KMS-11 (cell line): Measurements from ENCODE around the gene PRPF31.

Experiments used
- H2AFZ ChIP-seq: fragments of 200-600 bp; sonication (generic); 2 replicates; pipeline ENCODE4 v1.6.1; 2016; ENCODE audit warnings: antibody characterized with exemption, mixed run types, low read depth
- H3K27ac ChIP-seq: fragments of 200-600 bp; sonication (generic); 2 replicates; pipeline ENCODE4 v1.6.1; 2016; ENCODE audit warnings: mild to moderate bottlenecking, mixed run types
- H3K27me3 ChIP-seq: fragments of 200-600 bp; sonication (generic); 2 replicates; pipeline ENCODE4 v1.6.1; 2017; ENCODE audit warnings: mild to moderate bottlenecking, low read depth, mixed run types, moderate library complexity; ENCODE audit not compliant: insufficient read depth
- H3K36me3 ChIP-seq: fragments of 200-600 bp; sonication (generic); 2 replicates; pipeline ENCODE4 v1.6.1; 2017; ENCODE audit warnings: mild to moderate bottlenecking, mixed run types; ENCODE audit not compliant: insufficient read depth
- H3K4me1 ChIP-seq: fragments of 200-600 bp; sonication (generic); 2 replicates; pipeline ENCODE4 v1.6.1; 2016; ENCODE audit warnings: mild to moderate bottlenecking, low read depth, mixed run types; ENCODE audit not compliant: poor library complexity, severe bottlenecking
- H3K4me2 ChIP-seq: fragments of 200-600 bp; sonication (generic); 2 replicates; pipeline ENCODE4 v1.7.0; 2016; ENCODE audit warnings: mild to moderate bottlenecking, mixed run types
- H3K4me3 ChIP-seq: fragments of 200-600 bp; sonication (generic); IDR thresholded peaks from 2 replicates; pipeline ENCODE4 v1.6.1; 2017; ENCODE audit warnings: low read depth, low read length, mixed read lengths; ENCODE audit not compliant: insufficient read depth
- H3K79me2 ChIP-seq: fragments of 200-600 bp; sonication (generic); 2 replicates; pipeline ENCODE4 v1.6.1; 2016; ENCODE audit warnings: low read depth, mixed run types; ENCODE audit not compliant: insufficient read depth
- H3K9ac ChIP-seq: fragments of 200-600 bp; sonication (generic); 2 replicates; pipeline ENCODE4 v1.6.1; 2016; ENCODE audit warnings: mild to moderate bottlenecking, mixed run types
- H4K20me1 ChIP-seq: fragments of 200-600 bp; sonication (generic); 2 replicates; pipeline ENCODE4 v1.6.1; 2016; ENCODE audit warnings: mild to moderate bottlenecking, mixed run types; ENCODE audit not compliant: insufficient read depth
- TF ChIP-seq, protein P1 (sequence below): fragments of 200-600 bp; sonication (generic); conservative IDR thresholded peaks from 2 replicates; pipeline ENCODE4 v1.6.1; 2017; ENCODE audit warnings: low read depth, mild to moderate bottlenecking, antibody characterized with exemption, low read length, moderate library complexity, mixed read lengths

The PRPF31 gene

DNA sequence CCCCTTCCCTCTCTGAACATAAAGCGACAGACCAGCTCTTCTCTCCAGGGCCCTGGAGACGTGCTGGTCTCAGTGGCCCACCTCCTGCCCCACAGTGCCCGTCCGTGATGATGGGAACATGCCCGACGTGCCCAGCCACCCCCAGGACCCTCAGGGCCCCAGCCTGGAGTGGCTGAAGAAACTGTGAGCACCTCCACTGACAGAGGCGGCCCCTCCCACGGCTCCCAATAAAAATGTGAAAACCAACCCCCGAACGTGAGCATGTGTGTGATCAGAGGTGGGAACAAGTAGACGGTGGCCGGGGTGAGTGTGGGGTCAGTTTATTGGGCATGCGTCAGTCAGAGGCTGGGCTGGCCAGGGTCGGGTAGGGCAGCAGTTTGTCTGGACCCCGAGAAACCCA, 8.8 kb upstream of the PRPF31 start:
- H3K9ac ChIP-seq: no peak overlapping the region
- H3K36me3 ChIP-seq: peaks cover 3% of the 10 kb centered on the region; the same call in 1 of the 2 replicates
- H3K4me1 ChIP-seq: peaks cover 17% of the 10 kb centered on the region
- TF ChIP-seq, protein P1, sequence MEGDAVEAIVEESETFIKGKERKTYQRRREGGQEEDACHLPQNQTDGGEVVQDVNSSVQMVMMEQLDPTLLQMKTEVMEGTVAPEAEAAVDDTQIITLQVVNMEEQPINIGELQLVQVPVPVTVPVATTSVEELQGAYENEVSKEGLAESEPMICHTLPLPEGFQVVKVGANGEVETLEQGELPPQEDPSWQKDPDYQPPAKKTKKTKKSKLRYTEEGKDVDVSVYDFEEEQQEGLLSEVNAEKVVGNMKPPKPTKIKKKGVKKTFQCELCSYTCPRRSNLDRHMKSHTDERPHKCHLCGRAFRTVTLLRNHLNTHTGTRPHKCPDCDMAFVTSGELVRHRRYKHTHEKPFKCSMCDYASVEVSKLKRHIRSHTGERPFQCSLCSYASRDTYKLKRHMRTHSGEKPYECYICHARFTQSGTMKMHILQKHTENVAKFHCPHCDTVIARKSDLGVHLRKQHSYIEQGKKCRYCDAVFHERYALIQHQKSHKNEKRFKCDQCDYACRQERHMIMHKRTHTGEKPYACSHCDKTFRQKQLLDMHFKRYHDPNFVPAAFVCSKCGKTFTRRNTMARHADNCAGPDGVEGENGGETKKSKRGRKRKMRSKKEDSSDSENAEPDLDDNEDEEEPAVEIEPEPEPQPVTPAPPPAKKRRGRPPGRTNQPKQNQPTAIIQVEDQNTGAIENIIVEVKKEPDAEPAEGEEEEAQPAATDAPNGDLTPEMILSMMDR: no peak
- no peaks in the 10 kb centered on the region for H4K20me1 ChIP-seq
- H3K27ac ChIP-seq: no peak overlapping the region
- no peak overlapping the region for H3K4me2 ChIP-seq
- no peak overlapping the region for H2AFZ ChIP-seq
- no peaks in the 10 kb centered on the region for H3K27me3 ChIP-seq
- H3K4me3 ChIP-seq: no peak overlapping the region
- peaks cover 20% of the 10 kb centered on the region for H3K79me2 ChIP-seq

DNA sequence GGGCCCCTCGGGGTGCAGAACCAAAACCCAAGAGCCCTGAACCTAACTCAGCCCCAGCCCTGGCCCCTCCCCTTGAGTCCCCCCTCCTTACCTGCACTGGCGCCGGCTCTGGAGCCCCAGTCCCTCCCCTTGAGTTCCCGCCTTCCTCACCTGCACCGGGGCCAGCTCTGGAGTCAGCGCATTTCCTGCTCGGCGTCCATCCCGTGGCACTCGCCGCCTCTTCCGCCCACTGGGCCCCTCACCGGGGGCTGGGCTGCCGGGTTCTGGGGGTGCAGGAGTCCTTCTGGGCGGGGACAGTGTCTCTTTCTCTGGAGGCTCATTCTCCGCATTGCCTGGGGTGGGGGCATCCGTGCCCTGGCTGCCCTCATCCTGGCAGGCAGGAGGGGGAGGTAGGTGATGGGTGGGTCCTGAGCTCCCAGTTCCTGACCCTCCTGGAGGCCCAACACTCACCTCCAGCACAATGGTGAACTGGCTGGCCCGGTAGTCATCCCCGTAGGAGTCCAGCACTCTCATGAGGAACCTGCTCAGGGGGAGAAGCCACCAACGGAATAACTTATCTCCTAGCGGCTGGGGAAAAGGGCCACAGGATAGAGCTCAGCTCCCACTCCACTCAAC, 7.6 kb upstream of the PRPF31 start:
- Histone ChIP-seq H3K4me1 (peaks cover 13% of the 10 kb centered on the region), H3K27ac (no peak overlapping the region), H3K4me2 (no peak overlapping the region), H3K4me3 (no peak overlapping the region), H4K20me1 (no peaks in the 10 kb centered on the region), H3K9ac (no peak overlapping the region), H3K27me3 (no peaks in the 10 kb centered on the region), H2AFZ (no peak overlapping the region), H3K36me3 (peaks cover 3% of the 10 kb centered on the region; the same call in 1 of the 2 replicates), H3K79me2 (peaks cover 20% of the 10 kb centered on the region)
- TF ChIP-seq, protein P1: no peak

DNA sequence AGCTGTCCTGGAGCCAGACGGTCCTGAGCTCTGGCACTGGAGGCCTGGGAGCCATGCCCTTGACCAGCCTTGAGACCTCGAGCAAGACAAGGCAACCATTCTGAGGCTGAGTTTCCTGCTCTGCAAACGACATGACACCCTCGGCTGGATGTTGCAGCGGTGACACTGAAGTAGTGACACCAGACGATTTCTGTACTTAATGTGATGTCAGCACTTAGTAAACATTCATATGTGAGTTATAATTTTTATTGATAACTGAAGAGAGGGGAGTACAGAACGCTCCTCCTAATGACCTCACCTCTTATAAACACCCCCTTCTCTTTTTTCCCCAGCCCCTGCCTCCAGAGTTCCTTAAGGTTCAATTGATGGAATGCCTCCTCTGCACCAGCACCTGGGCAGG, 7.1 kb upstream of the PRPF31 start:
- H3K36me3 ChIP-seq: peaks cover 3% of the 10 kb centered on the region; the same call in 1 of the 2 replicates
- H4K20me1 ChIP-seq: no peaks in the 10 kb centered on the region
- no peaks in the 10 kb centered on the region for H3K27me3 ChIP-seq
- H2AFZ ChIP-seq: no peak overlapping the region
- no peak overlapping the region for H3K27ac ChIP-seq
- peaks cover 15% of the 10 kb centered on the region for H3K79me2 ChIP-seq
- TF ChIP-seq, protein P1: no peak
- no peak overlapping the region for H3K9ac ChIP-seq
- H3K4me3 ChIP-seq: no peak overlapping the region
- H3K4me2 ChIP-seq: no peak overlapping the region
- peaks cover 11% of the 10 kb centered on the region for H3K4me1 ChIP-seq

DNA sequence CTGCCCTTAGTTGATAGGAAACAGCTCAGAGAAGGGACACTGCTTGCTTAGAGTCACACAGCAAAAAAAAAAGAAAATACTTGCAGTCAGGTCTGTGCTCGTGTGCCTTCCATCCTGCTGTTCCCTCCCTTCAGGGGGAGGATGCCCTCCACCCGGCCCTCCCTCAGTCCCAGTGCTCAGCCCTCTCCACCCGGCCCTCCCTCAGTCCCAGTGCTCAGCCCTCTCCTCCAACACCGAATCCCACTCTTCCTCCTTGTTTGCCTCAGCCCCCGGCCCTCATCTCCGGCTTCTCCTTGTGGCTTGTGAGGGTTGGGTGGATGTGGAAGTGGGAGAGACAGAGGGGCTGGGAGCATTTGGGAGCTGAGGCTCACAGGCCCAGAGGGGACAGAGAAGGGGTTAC, 5.9 kb upstream of the PRPF31 start:
- Histone ChIP-seq H2AFZ (no peak overlapping the region), H3K36me3 (peaks cover 3% of the 10 kb centered on the region; the same call in 1 of the 2 replicates), H3K79me2 (peaks cover 4% of the 10 kb centered on the region; the same call in 1 of the 2 replicates), H3K4me1 (peaks cover 2% of the 10 kb centered on the region), H3K27ac (no peak overlapping the region), H4K20me1 (no peaks in the 10 kb centered on the region), H3K9ac (no peak overlapping the region), H3K27me3 (no peaks in the 10 kb centered on the region), H3K4me2 (no peak overlapping the region), H3K4me3 (no peak overlapping the region)
- TF ChIP-seq, protein P1: no peak
